Astrocyte (in vitro differentiated cells and primary cell): ENCODE measurements around the gene CNGB1.

Source experiments
- CTCF ChIP-seq: IDR thresholded peaks from 2 replicates; pipeline ENCODE4 v1.5.1; 2011; ENCODE audit warnings: low read depth, mild to moderate bottlenecking, inconsistent platforms, low read length, moderate library complexity; ENCODE audit not compliant: insufficient read depth
- EZH2 ChIP-seq: IDR thresholded peaks from 2 replicates; pipeline ENCODE4 v1.6.1; 2012; ENCODE audit warnings: mild to moderate bottlenecking, low read length, inconsistent platforms; ENCODE audit not compliant: insufficient read depth

GRCh38 chr16:57998486-57998885, 27.6 kb upstream of the CNGB1 start:
- TF ChIP-seq CTCF (no peak), EZH2 (no peak)
